K562 (cell line): ENCODE measurements around the gene ABHD17C. TPM values are rescaled to one million over a fixed set of nuclear protein-coding genes. Genes with fewer than 3 reads are reported as not detected.

Experiments
- ATAC-seq: fragments of 200-7000 bp; cut with Tn5 transposase; 3 replicates; pipeline ENCODE4 v1.9.1; 2020; ENCODE audit warnings: moderate library complexity
- BruUV-seq: library from RNA; stranded (reverse); fragments of 400-500 nt; replicated peaks from 2 replicates; lab custom pipeline; 2021; lab: Mats Ljungman, UMichigan
- CTCF ChIA-PET: fragments of 300-600 bp; formaldehyde crosslinking; extraction: SDS; loops from one replicate; lab custom pipeline; 2021; ENCODE audit warnings: low intra/inter-chr PET ratio; lab: Yijun Ruan, JAX
- POLR2A ChIA-PET: fragments of 300-600, 350-650 bp; sonication (Branson Sonifier 250); formaldehyde crosslinking; extraction: SDS; loops from one replicate; lab custom pipeline; 2021; ENCODE audit warnings: antibody characterized with exemption, inconsistent platforms; lab: Yijun Ruan, JAX
- DNase-seq, 4 experiments: peaks; one replicate each; pipeline versions ENCODE4 v3.0.0 to v3.0.0-alpha.2; 2011 to 2018; ENCODE audit warnings: low spot score in 3 of 4, mixed read lengths in 3 of 4; ENCODE audit errors: extremely low read depth in 1 of 4
- FAIRE-seq: peaks from 2 replicates; lab custom pipeline; 2011; peaks lifted over from hg19 to GRCh38; lab: Jason Lieb, UNC
- H2AFZ ChIP-seq: 2 replicates; pipeline ENCODE4 v1.6.0; 2011; ENCODE audit warnings: low read depth, low read length, control low read depth, inconsistent platforms
- H3K27ac ChIP-seq: fragments of 200-600 bp; 3 replicates; pipeline ENCODE4 v1.8.0; 2011; ENCODE audit warnings: low read depth, mild to moderate bottlenecking, control low read depth, inconsistent platforms, low read length, moderate library complexity, mixed read lengths; ENCODE audit errors: extremely low read depth
- H3K27me3 ChIP-seq, 2 experiments: fragments of 300-600 bp in 1 of 2; 2 replicates in 1 of 2; 3 replicates in 1 of 2; pipeline versions ENCODE4 v1.6.0 to v1.8.0; 2011; ENCODE audit warnings: inconsistent platforms in 2 of 2, low read length in 2 of 2, mild to moderate bottlenecking in 1 of 2, mixed read lengths in 1 of 2, moderate library complexity in 1 of 2; ENCODE audit not compliant: control insufficient read depth in 2 of 2, insufficient read depth in 2 of 2
- H3K36me3 ChIP-seq: fragments of 300-600 bp; 3 replicates; pipeline ENCODE4 v1.8.0; 2011; ENCODE audit warnings: mild to moderate bottlenecking, low read length, inconsistent platforms; ENCODE audit not compliant: control insufficient read depth, insufficient read depth
- H3K4me1 ChIP-seq, 2 experiments: fragments of 200-600 bp in 1 of 2; replicated peaks in 1 of 2; 2 replicates in 1 of 2; 3 replicates in 1 of 2; pipeline versions ENCODE4 v1.5.1 to v1.8.0; 2011; ENCODE audit warnings: inconsistent platforms in 2 of 2, low read length in 2 of 2, mild to moderate bottlenecking in 1 of 2, mixed read lengths in 1 of 2, moderate library complexity in 1 of 2; ENCODE audit not compliant: control insufficient read depth in 2 of 2, insufficient read depth in 2 of 2
- H3K4me2 ChIP-seq: 2 replicates; pipeline ENCODE4 v1.6.1; 2011; ENCODE audit warnings: low read length, control low read depth, inconsistent platforms, mixed read lengths; ENCODE audit not compliant: insufficient read depth
- H3K4me3 ChIP-seq: fragments of 200-600 bp; sonication (generic), shearing (Covaris generic); 2 replicates; pipeline ENCODE4 v1.5.1; 2016; ENCODE audit warnings: control low read depth, inconsistent platforms
- H3K79me2 ChIP-seq: fragments of 200-600 bp; 3 replicates; pipeline ENCODE4 v1.8.0; 2011; ENCODE audit warnings: low read length, inconsistent platforms; ENCODE audit not compliant: control insufficient read depth, insufficient read depth
- H3K9ac ChIP-seq, 2 experiments: 2 replicates each; pipeline versions ENCODE4 v1.6.0 to v1.6.1; 2011; ENCODE audit warnings: low read depth in 2 of 2, low read length in 2 of 2, control low read depth in 1 of 2, inconsistent platforms in 1 of 2, mild to moderate bottlenecking in 1 of 2, mixed read lengths in 1 of 2; ENCODE audit not compliant: insufficient read depth in 1 of 2
- H3K9me1 ChIP-seq: one replicate; pipeline ENCODE4 v1.6.0; 2011; ENCODE audit warnings: inconsistent platforms, mild to moderate bottlenecking, low read length, moderate library complexity; ENCODE audit not compliant: control insufficient read depth, insufficient read depth
- H3K9me3 ChIP-seq: replicated peaks from 2 replicates; pipeline ENCODE4 v1.5.1; 2011; ENCODE audit warnings: low read depth, low read length, inconsistent platforms; ENCODE audit not compliant: control insufficient read depth, insufficient read depth
- H4K20me1 ChIP-seq: replicated peaks from 2 replicates; pipeline ENCODE4 v1.6.1; 2011; ENCODE audit warnings: low read length, inconsistent platforms, mixed read lengths; ENCODE audit not compliant: control insufficient read depth, insufficient read depth
- FUS ChIP-seq: fragments of 200-400 bp; formaldehyde crosslinking; optimal IDR thresholded peaks from 2 replicates; pipeline ENCODE3; 2017; ENCODE audit warnings: low read depth, low read length
- HEY1 ChIP-seq: fragments of 250-450 bp; sonication (Bioruptor Pico); IDR thresholded peaks from 2 replicates; pipeline ENCODE4 v1.5.0; 2020; ENCODE audit warnings: mild to moderate bottlenecking, moderate library complexity, borderline replicate concordance
- KAT7 ChIP-seq: sonication (generic); formaldehyde crosslinking; IDR thresholded peaks from 2 replicates; pipeline ENCODE4 v1.8.0; 2022; ENCODE audit warnings: missing genetic modification reagents, mild to moderate bottlenecking, borderline replicate concordance
- MBD2 ChIP-seq: sonication (generic); IDR thresholded peaks from 2 replicates; pipeline ENCODE4 v1.6.1; 2016; ENCODE audit warnings: low read depth, borderline replicate concordance
- MCM2 ChIP-seq: fragments of 450-650 bp; IDR thresholded peaks from 2 replicates; pipeline ENCODE4 v1.6.1; 2017; ENCODE audit warnings: low read depth, mild to moderate bottlenecking
- POLR2A ChIP-seq: fragments of 450-650 bp; conservative IDR thresholded peaks from 2 replicates; pipeline ENCODE4 v1.6.1; 2016
- SIN3B ChIP-seq: fragments of 450-650 bp; IDR thresholded peaks from 2 replicates; pipeline ENCODE4 v1.6.1; 2017; ENCODE audit warnings: low read depth, mild to moderate bottlenecking, moderate library complexity
- SIX5 ChIP-seq, 2 experiments: IDR thresholded peaks; 2 replicates each; pipeline ENCODE4 v1.6.1; 2011; ENCODE audit warnings: low read length in 2 of 2, borderline replicate concordance in 1 of 2, low read depth in 1 of 2, mild to moderate bottlenecking in 1 of 2, moderate library complexity in 1 of 2; ENCODE audit not compliant: insufficient read depth in 1 of 2
- SMAD1 ChIP-seq: fragments of 150-350 bp; IDR thresholded peaks from 2 replicates; pipeline ENCODE4 v1.6.1; 2014; ENCODE audit warnings: low read length, low read depth; ENCODE audit not compliant: partially characterized antibody
- ZNF316 ChIP-seq: fragments of 450-650 bp; IDR thresholded peaks from 2 replicates; pipeline ENCODE4 v1.6.1; 2016
- ZNF696 ChIP-seq: fragments of 250-450 bp; sonication (Bioruptor Pico); conservative IDR thresholded peaks from 2 replicates; pipeline ENCODE4 v1.4.0; 2020; ENCODE audit warnings: mild to moderate bottlenecking, moderate library complexity
- ZNF75A ChIP-seq: fragments of 450-650 bp; formaldehyde crosslinking; IDR thresholded peaks from 2 replicates; pipeline ENCODE4 v1.4.0; 2020; ENCODE audit warnings: mild to moderate bottlenecking
- WGBS: fragments of 100-300 bp; shearing (Covaris generic); methylation state at CpG from one replicate; pipeline ENCODE4 v1.1.6; 2016; ENCODE audit warnings: low coverage, mixed read lengths; ENCODE audit not compliant: insufficient coverage; ENCODE audit errors: missing lambda C conversion rate; 5-methylcytosine and 5-hydroxymethylcytosine counted together
- in situ Hi-C: fragments of 300-500 bp; cut with MboI; formaldehyde crosslinking; loops from 4 replicates; pipeline ENCODE4 v1.15.0; 2018; ENCODE audit warnings: inconsistent platforms, mixed read lengths
- intact Hi-C: fragments of 100-400 bp; cut with micrococcal nuclease; formaldehyde crosslinking; loops from 2 replicates; pipeline ENCODE4 v1.14.2; 2022
- polyA plus RNA-seq, 8 experiments: library from polyadenylated mRNA; depleted of rRNA in 4 of 8; stranded (reverse) in 5 of 8; unstranded in 3 of 8; fragments of >200 nt; fragmentation: Nextera tagmentation in 2 of 8; fragmentation: Illumina TruSeq in 1 of 8; extraction: Ambion mirVana in 2 of 8; extraction: Trizol in 1 of 8; gene quantifications; 2 replicates each; pipeline versions ENCODE4 v1.2.1 to v1.2.3, GENCODE V29; 2011 to 2014; ENCODE audit warnings: inconsistent platforms in 1 of 8, missing spikeins in 1 of 8
- total RNA-seq, 7 experiments: library from RNA; depleted of rRNA in 6 of 7; stranded (reverse); fragments of >200 nt in 6 of 7; fragmentation: Illumina TruSeq in 2 of 7; extraction: Trizol in 2 of 7; gene quantifications; 2 replicates each; pipeline versions ENCODE4 v1.2.1 to v1.2.3, GENCODE V29; 2011 to 2021; ENCODE audit warnings: low replicate concordance in 1 of 7
- TF ChIP-seq, protein P1 (sequence below): IDR thresholded peaks from 2 replicates; pipeline ENCODE4 v1.6.1; 2014; ENCODE audit warnings: antibody characterized with exemption

The ABHD17C gene
- total and polyA plus RNA-seq, 9 of the 15 experiments (the other 6 are each of a cell fraction or from before 2014, with no cell fraction given): 0.04 to 0.42 (median 0.19) TPM; not detected in 1

DNA sequence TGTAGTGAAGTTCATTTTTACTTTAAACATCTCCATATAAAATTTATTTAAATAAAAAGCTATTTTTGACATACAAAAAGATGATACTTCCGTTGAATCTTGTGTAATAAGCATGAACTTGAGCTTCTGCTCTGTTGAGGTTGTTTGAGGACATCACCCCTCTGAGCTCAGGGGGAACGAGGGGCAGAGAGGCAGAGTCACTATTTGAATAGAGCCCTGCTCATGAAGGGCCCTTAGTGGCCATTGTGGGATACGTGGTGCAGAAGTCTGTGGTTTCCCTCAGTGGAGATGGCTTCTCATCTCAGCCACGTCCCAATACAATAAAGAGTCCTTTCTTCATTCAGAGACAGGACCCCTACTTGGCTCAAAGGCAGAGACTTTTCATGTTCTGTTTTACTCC is 94.7 kb downstream of the ABHD17C start:
- Histone ChIP-seq H3K27ac (no peak overlapping the region), H2AFZ (no peak overlapping the region), H3K4me2 (no peak overlapping the region), H3K9ac (no peak overlapping the region), H3K9me3 (no peaks in the 10 kb centered on the region), H4K20me1 (peaks cover 6% of the 10 kb centered on the region; the same call in 1 of the 2 replicates), H3K9me1 (no peaks in the 10 kb centered on the region), H3K27me3 (peaks cover 5 to 16% of the 10 kb centered on the region in 2 experiments; a peak in 3 of 5 replicates), H3K79me2 (no peaks in the 10 kb centered on the region), H3K36me3 (no peaks in the 10 kb centered on the region), H3K4me1 (no peaks in the 10 kb centered on the region), H3K4me3 (no peak overlapping the region)
- POLR2A ChIA-PET: no interaction called here
- no TSS peak for BruUV-seq
- CTCF ChIA-PET: no interaction called here
- TF ChIP-seq SMAD1: no peak
- TF ChIP-seq, protein P1, sequence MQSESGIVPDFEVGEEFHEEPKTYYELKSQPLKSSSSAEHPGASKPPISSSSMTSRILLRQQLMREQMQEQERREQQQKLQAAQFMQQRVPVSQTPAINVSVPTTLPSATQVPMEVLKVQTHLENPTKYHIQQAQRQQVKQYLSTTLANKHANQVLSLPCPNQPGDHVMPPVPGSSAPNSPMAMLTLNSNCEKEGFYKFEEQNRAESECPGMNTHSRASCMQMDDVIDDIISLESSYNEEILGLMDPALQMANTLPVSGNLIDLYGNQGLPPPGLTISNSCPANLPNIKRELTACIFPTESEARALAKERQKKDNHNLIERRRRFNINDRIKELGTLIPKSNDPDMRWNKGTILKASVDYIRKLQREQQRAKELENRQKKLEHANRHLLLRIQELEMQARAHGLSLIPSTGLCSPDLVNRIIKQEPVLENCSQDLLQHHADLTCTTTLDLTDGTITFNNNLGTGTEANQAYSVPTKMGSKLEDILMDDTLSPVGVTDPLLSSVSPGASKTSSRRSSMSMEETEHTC: no peak
- no peak for TF ChIP-seq SIN3B
- TF ChIP-seq ZNF75A (CRISPR knock-in tag): no peak
- no peak for TF ChIP-seq HEY1 (CRISPR knock-in tag)
- no peak for TF ChIP-seq ZNF696
- no peak for TF ChIP-seq KAT7 (CRISPR knock-in tag)
- TF ChIP-seq ZNF316: no peak
- no peak for TF ChIP-seq SIX5 (IDR thresholded peaks at IDR 0.05; ENCODE audit: borderline replicate concordance in 1 of 2, insufficient read depth in 1 of 2, low read depth in 1 of 2, low read length in 2 of 2)
- no peak for TF ChIP-seq MCM2
- no peak for TF ChIP-seq POLR2A
- no peak for TF ChIP-seq FUS
- no peak for TF ChIP-seq MBD2
- DNase-seq: no peak
- 0% methylated on average over 4 of the region's 4 CpGs for WGBS
- in situ Hi-C loops (no loop called here), intact Hi-C loops (no loop called here)
- ATAC-seq: no peak
- FAIRE-seq: no peak
